Subcutaneous adipose tissue (tissue), 4 donors: ENCODE results near the gene NLGN1. TPM values are rescaled to one million over a fixed set of nuclear protein-coding genes. Genes with fewer than 3 reads are reported as not detected.

Experiments used
- CTCF ChIP-seq: fragments of 450-650 bp; IDR thresholded peaks from one replicate; pipeline ENCODE4 v1.5.1; 2016; ENCODE audit warnings: low read depth, mild to moderate bottlenecking, control low read depth, antibody characterized with exemption, moderate library complexity
- total RNA-seq, 4 donors: library from RNA; depleted of rRNA; stranded (reverse); fragments of >200 nt; gene quantifications; one replicate each; pipeline ENCODE4 v1.1.0, GENCODE V29; 2016

The NLGN1 gene
- total RNA-seq, 4 donors from 2014 or later = 5.1 to 16.5 (median 7.9) TPM

GRCh38 chr3:174168538-174169254 is 771.2 kb downstream of the NLGN1 start:
- no peak for TF ChIP-seq CTCF

- TF ChIP-seq CTCF = no peak
Measured at GRCh38 chr3:174169736-174170135, 772.2 kb downstream of the NLGN1 start.

- no peak for TF ChIP-seq CTCF
Measured at GRCh38 chr3:174170248-174170647, 772.7 kb downstream of the NLGN1 start.

GRCh38 chr3:174186377-174186989 is 788.9 kb downstream of the NLGN1 start:
- TF ChIP-seq CTCF = no peak

- TF ChIP-seq CTCF = no peak
Measured at GRCh38 chr3:174191380-174191779, 793.8 kb downstream of the NLGN1 start.

GRCh38 chr3:174191895-174192294 is 794.4 kb downstream of the NLGN1 start:
- no peak for TF ChIP-seq CTCF

- TF ChIP-seq CTCF = no peak
Measured at GRCh38 chr3:174192471-174192870, 794.9 kb downstream of the NLGN1 start.
